H1 (cell line): ENCODE measurements around the gene VAV2.

Source experiments
- CTCF ChIP-seq, 3 experiments: IDR thresholded peaks; 1 replicate in 2 of 3; 2 replicates in 1 of 3; pipeline versions ENCODE4 v1.5.1 to v1.6.1; 2011; ENCODE audit warnings: low read length in 3 of 3, mild to moderate bottlenecking in 3 of 3, inconsistent platforms in 2 of 3, low read depth in 1 of 3, moderate library complexity in 1 of 3; ENCODE audit not compliant: insufficient read depth in 1 of 3; ENCODE audit errors: control extremely low read depth in 1 of 3
- MAFK ChIP-seq: IDR thresholded peaks from 2 replicates; pipeline ENCODE4 v1.6.1; 2012; ENCODE audit warnings: low read depth, mild to moderate bottlenecking, improper control_type of control experiment, low read length
- SIN3A ChIP-seq, 2 experiments: IDR thresholded peaks in 1 of 2; conservative IDR thresholded peaks in 1 of 2; 2 replicates each; pipeline ENCODE4 v1.6.1; 2011 to 2012; ENCODE audit warnings: low read length in 2 of 2, improper control_type of control experiment in 1 of 2, low read depth in 1 of 2, mild to moderate bottlenecking in 1 of 2

- no peak for TF ChIP-seq MAFK
- TF ChIP-seq CTCF (IDR thresholded peaks at IDR 0.05; ENCODE audit: control extremely low read depth in 1 of 3, insufficient read depth in 1 of 3, low read depth in 1 of 3, low read length in 3 of 3), result no peak
- TF ChIP-seq SIN3A (conservative IDR thresholded peaks at IDR 0.05 in 1 of 2, IDR thresholded peaks at IDR 0.05 in 1 of 2; ENCODE audit: low read depth in 1 of 2, low read length in 2 of 2), result no peak
Measured at GRCh38 chr9:133952598-133953550, 39.2 kb downstream of the VAV2 start.
